ENCODE results near the gene TSPAN8.
"Not testable (repeated sequence)": the region's sequence is repeated elsewhere in the genome, so short reads cannot be mapped to it uniquely, and the experiment has no call there.

Gene TSPAN8

GRCh38 chr12:71164166-71164565, 6.4 kb upstream of the TSPAN8 start:
- DNase-seq: no peak

GRCh38 chr12:71162832-71163763, 5.3 kb upstream of the TSPAN8 start:
- DNase-seq: no peak

- no peak for DNase-seq
Measured at GRCh38 chr12:71161591-71161990, 3.8 kb upstream of the TSPAN8 start.

- DNase-seq: no peak
Measured at GRCh38 chr12:71160585-71160984, 2.8 kb upstream of the TSPAN8 start.

GRCh38 chr12:71159878-71160277, 2.1 kb upstream of the TSPAN8 start:
- DNase-seq: no peak

- peak; percentile 11 for DNase-seq
Measured at GRCh38 chr12:71159264-71159663, 1.5 kb upstream of the TSPAN8 start.

GRCh38 chr12:71158361-71158882, 623 bp upstream of the TSPAN8 start:
- DNase-seq: peak; percentile 78

GRCh38 chr12:71155225-71155624, 2.6 kb downstream of the TSPAN8 start:
- DNase-seq: peak; percentile 22

GRCh38 chr12:71152851-71153250, 4.9 kb downstream of the TSPAN8 start:
- no peak for DNase-seq

- not testable (repeated sequence) for DNase-seq
Measured at GRCh38 chr12:71150041-71150440, 7.8 kb downstream of the TSPAN8 start.

- no peak for DNase-seq
Measured at GRCh38 chr12:71144682-71145081, 13.1 kb downstream of the TSPAN8 start.

GRCh38 chr12:71142956-71143355, 14.8 kb downstream of the TSPAN8 start:
- no peak for DNase-seq

- no peak for DNase-seq
Measured at GRCh38 chr12:71142016-71142415, 15.8 kb downstream of the TSPAN8 start.

GRCh38 chr12:71141378-71141926, 16.3 kb downstream of the TSPAN8 start:
- no peak for DNase-seq

- no peak for DNase-seq
Measured at GRCh38 chr12:71139153-71139735, 18.6 kb downstream of the TSPAN8 start.

GRCh38 chr12:71138011-71138410, 19.8 kb downstream of the TSPAN8 start:
- no peak for DNase-seq

- DNase-seq: no peak
Measured at GRCh38 chr12:71135812-71136176, 22.0 kb downstream of the TSPAN8 start.

GRCh38 chr12:71135077-71135811, 22.6 kb downstream of the TSPAN8 start:
- no peak for DNase-seq

- DNase-seq: no peak
Measured at GRCh38 chr12:71134405-71134804, 23.4 kb downstream of the TSPAN8 start.

- DNase-seq: no peak
Measured at GRCh38 chr12:71130521-71131069, 27.2 kb downstream of the TSPAN8 start.

GRCh38 chr12:71129364-71129763, 28.4 kb downstream of the TSPAN8 start:
- DNase-seq: no peak

GRCh38 chr12:71128191-71128788, 29.5 kb downstream of the TSPAN8 start:
- no peak for DNase-seq
